Measurements from ENCODE around the gene GRID1. TPM values are rescaled to one million over a fixed set of nuclear protein-coding genes. Genes with fewer than 3 reads are reported as not detected.

Gene GRID1
- polyA plus RNA-seq, 1 donor (not counting 4 experiments of a cell fraction or from before 2014, with no cell fraction given) = 0.01 TPM

GRCh38 chr10:86113044-86113443 is 253.6 kb downstream of the GRID1 start:
- H3K27ac ChIP-seq (ENCODE audit: control insufficient read depth, insufficient read depth, low read length) = no peak overlapping the region
- no peaks in the 10 kb centered on the region for H3K4me1 ChIP-seq (ENCODE audit: control insufficient read depth, extremely low read depth, insufficient read depth, low read length)
- no peaks in the 10 kb centered on the region for H3K9me1 ChIP-seq (ENCODE audit: control insufficient read depth, extremely low read depth, insufficient read depth, low read length)
- H3K9me3 ChIP-seq (ENCODE audit: control insufficient read depth, low read depth, low read length) = no peaks in the 10 kb centered on the region
- no peak overlapping the region for H3K9ac ChIP-seq (ENCODE audit: control insufficient read depth, extremely low read depth, insufficient read depth, low read length)
- no peaks in the 10 kb centered on the region for H4K20me1 ChIP-seq (ENCODE audit: control insufficient read depth, extremely low read depth, insufficient read depth, low read length)
- H3K36me3 ChIP-seq (ENCODE audit: control insufficient read depth in 2 of 2, extremely low read depth in 1 of 2, insufficient read depth in 2 of 2, low read length in 2 of 2) = no peaks in the 10 kb centered on the region
- DNase-seq (ENCODE audit: low read depth, low spot score) = no peak
- H3K79me2 ChIP-seq (ENCODE audit: control insufficient read depth, insufficient read depth, low read length) = no peaks in the 10 kb centered on the region
- no peak for FAIRE-seq
- TF ChIP-seq EZH2 (IDR thresholded peaks at IDR 0.05; ENCODE audit: low read length) = no peak
- TF ChIP-seq CTCF (optimal IDR thresholded peaks at IDR 0.05 in 1 of 3, IDR thresholded peaks at IDR 0.05 in 1 of 3, conservative IDR thresholded peaks at IDR 0.05 in 1 of 3; ENCODE audit: extremely low read depth in 1 of 3, insufficient read depth in 2 of 3, low read length in 3 of 3) = no peak
- H3K4me3 ChIP-seq (ENCODE audit: control insufficient read depth in 2 of 3, extremely low read depth in 1 of 3, insufficient read depth in 2 of 3, low read depth in 1 of 3, low read length in 3 of 3) = no peak overlapping the region
- dilution Hi-C loops (cut with MboI; ENCODE audit: extremely low pct_ligation_motif_present, low sequenced_read_pairs) = no loop called here
- H3K4me2 ChIP-seq (ENCODE audit: control insufficient read depth, extremely low read depth, insufficient read depth, low read depth, low read length) = no peak overlapping the region
- no peaks in the 10 kb centered on the region for H3K27me3 ChIP-seq (ENCODE audit: control insufficient read depth, extremely low read depth, insufficient read depth, low read length)
- no peak overlapping the region for H2AFZ ChIP-seq (ENCODE audit: control insufficient read depth, low read length)

GRCh38 chr10:86111902-86112545 is 254.6 kb downstream of the GRID1 start:
- Histone ChIP-seq H3K9me1 (ENCODE audit: control insufficient read depth, extremely low read depth, insufficient read depth, low read length) (no peaks in the 10 kb centered on the region), H3K79me2 (ENCODE audit: control insufficient read depth, insufficient read depth, low read length) (no peaks in the 10 kb centered on the region), H4K20me1 (ENCODE audit: control insufficient read depth, extremely low read depth, insufficient read depth, low read length) (no peaks in the 10 kb centered on the region), H3K36me3 (ENCODE audit: control insufficient read depth in 2 of 2, extremely low read depth in 1 of 2, insufficient read depth in 2 of 2, low read length in 2 of 2) (no peaks in the 10 kb centered on the region), H3K9me3 (ENCODE audit: control insufficient read depth, low read depth, low read length) (no peaks in the 10 kb centered on the region), H3K27ac (ENCODE audit: control insufficient read depth, insufficient read depth, low read length) (no peak overlapping the region), H3K4me2 (ENCODE audit: control insufficient read depth, extremely low read depth, insufficient read depth, low read depth, low read length) (no peak overlapping the region), H3K4me3 (ENCODE audit: control insufficient read depth in 2 of 3, extremely low read depth in 1 of 3, insufficient read depth in 2 of 3, low read depth in 1 of 3, low read length in 3 of 3) (no peak overlapping the region), H3K4me1 (ENCODE audit: control insufficient read depth, extremely low read depth, insufficient read depth, low read length) (no peaks in the 10 kb centered on the region), H3K27me3 (ENCODE audit: control insufficient read depth, extremely low read depth, insufficient read depth, low read length) (no peaks in the 10 kb centered on the region), H2AFZ (ENCODE audit: control insufficient read depth, low read length) (no peak overlapping the region), H3K9ac (ENCODE audit: control insufficient read depth, extremely low read depth, insufficient read depth, low read length) (no peak overlapping the region)
- DNase-seq (ENCODE audit: low read depth, low spot score) (no peak), FAIRE-seq (no peak)
- TF ChIP-seq CTCF (optimal IDR thresholded peaks at IDR 0.05 in 1 of 3, IDR thresholded peaks at IDR 0.05 in 1 of 3, conservative IDR thresholded peaks at IDR 0.05 in 1 of 3; ENCODE audit: extremely low read depth in 1 of 3, insufficient read depth in 2 of 3, low read length in 3 of 3) (no peak), EZH2 (IDR thresholded peaks at IDR 0.05; ENCODE audit: low read length) (no peak)
- dilution Hi-C loops (cut with MboI; ENCODE audit: extremely low pct_ligation_motif_present, low sequenced_read_pairs) = no loop called here
